SK-N-SH (cell line): ENCODE results near the gene NCF2. TPM values are rescaled to one million over a fixed set of nuclear protein-coding genes. Genes with fewer than 3 reads are reported as not detected.

Experiments
- CTCF ChIA-PET: fragments of 300-600, 350-600 bp; formaldehyde crosslinking; extraction: SDS; loops from one replicate; lab custom pipeline; 2021; lab: Yijun Ruan, JAX
- POLR2A ChIA-PET: fragments of 350-600 bp; sonication (Branson Sonifier 250); formaldehyde crosslinking; extraction: SDS; loops from one replicate; lab custom pipeline; 2020; ENCODE audit warnings: antibody characterized with exemption, inconsistent platforms; lab: Yijun Ruan, JAX
- DNase-seq: peaks from one replicate; pipeline ENCODE4 v3.0.0; 2012
- H2AFZ ChIP-seq: fragments of 200-600 bp; sonication (generic); 2 replicates; pipeline ENCODE4 v1.8.1; 2016; ENCODE audit warnings: antibody characterized with exemption, mild to moderate bottlenecking, low read depth
- H3F3A ChIP-seq: fragments of 200-600 bp; sonication (generic); replicated peaks from 2 replicates; pipeline ENCODE3; 2016; ENCODE audit warnings: antibody characterized with exemption, mild to moderate bottlenecking; ENCODE audit not compliant: insufficient read depth
- H3K27ac ChIP-seq, 2 experiments: fragments of 200-500 bp in 1 of 2; fragments of 200-600 bp in 1 of 2; sonication (Bioruptor generic) in 1 of 2; sonication (generic), shearing (Covaris generic) in 1 of 2; 2 replicates each; pipeline versions ENCODE4 v1.5.1 to v1.6.1; 2014 to 2016; ENCODE audit warnings: low read depth in 2 of 2, inconsistent platforms in 1 of 2, low read length in 1 of 2, mild to moderate bottlenecking in 1 of 2, mixed read lengths in 1 of 2
- H3K27me3 ChIP-seq: fragments of 200-600 bp; sonication (generic), shearing (Covaris generic); 2 replicates; pipeline ENCODE4 v1.6.1; 2016; ENCODE audit warnings: mixed run types; ENCODE audit not compliant: insufficient read depth
- H3K36me3 ChIP-seq, 2 experiments: fragments of 200-500 bp in 1 of 2; fragments of 200-600 bp in 1 of 2; sonication (Bioruptor generic) in 1 of 2; sonication (generic) in 1 of 2; replicated peaks in 1 of 2; 2 replicates each; pipeline versions ENCODE3 to v1.5.1; 2014 to 2016; ENCODE audit warnings: low read length in 1 of 2, mild to moderate bottlenecking in 1 of 2; ENCODE audit not compliant: insufficient read depth in 2 of 2, control insufficient read depth in 1 of 2
- H3K4me1 ChIP-seq, 2 experiments: fragments of 200-500 bp in 1 of 2; fragments of 200-600 bp in 1 of 2; sonication (Bioruptor generic) in 1 of 2; sonication (generic), shearing (Covaris generic) in 1 of 2; 2 replicates each; pipeline versions ENCODE4 v1.5.1 to v1.6.1; 2014 to 2016; ENCODE audit warnings: low read depth in 1 of 2, low read length in 1 of 2, mixed run types in 1 of 2; ENCODE audit not compliant: insufficient read depth in 2 of 2, control insufficient read depth in 1 of 2
- H3K4me2 ChIP-seq: fragments of 200-600 bp; sonication (generic), shearing (Covaris generic); 2 replicates; pipeline ENCODE4 v1.6.1; 2017; ENCODE audit warnings: mixed run types
- H3K4me3 ChIP-seq, 2 experiments: fragments of 200-500 bp in 1 of 2; fragments of 200-600 bp in 1 of 2; sonication (Bioruptor generic) in 1 of 2; sonication (generic), shearing (Covaris generic) in 1 of 2; 2 replicates each; pipeline versions ENCODE4 v1.5.1 to v1.8.1; 2014 to 2016; ENCODE audit warnings: low read depth in 2 of 2, inconsistent platforms in 1 of 2, low read length in 1 of 2, mild to moderate bottlenecking in 1 of 2, mixed read lengths in 1 of 2, moderate library complexity in 1 of 2
- H3K79me2 ChIP-seq: fragments of 200-600 bp; sonication (generic); 2 replicates; pipeline ENCODE4 v1.8.1; 2017; ENCODE audit warnings: mild to moderate bottlenecking; ENCODE audit not compliant: insufficient read depth
- H3K9ac ChIP-seq: fragments of 200-600 bp; sonication (generic); 2 replicates; pipeline ENCODE4 v1.6.1; 2017; ENCODE audit warnings: mixed run types
- H3K9me2 ChIP-seq: fragments of 200-600 bp; sonication (generic); 2 replicates; pipeline ENCODE4 v1.6.1; 2017; ENCODE audit warnings: mixed run types
- H3K9me3 ChIP-seq: fragments of 200-600 bp; sonication (generic); 2 replicates; pipeline ENCODE4 v1.6.1; 2017; ENCODE audit warnings: mixed run types, mild to moderate bottlenecking, moderate library complexity
- H4K20me1 ChIP-seq: fragments of 200-600 bp; sonication (generic); 2 replicates; pipeline ENCODE4 v1.6.1; 2017; ENCODE audit warnings: mild to moderate bottlenecking, mixed run types; ENCODE audit not compliant: insufficient read depth
- ELF1 ChIP-seq: IDR thresholded peaks from 2 replicates; pipeline ENCODE4 v1.4.0; 2012
- EZH2phosphoT487 ChIP-seq: fragments of 200-600 bp; sonication (generic); IDR thresholded peaks from 2 replicates; pipeline ENCODE4 v1.6.1; 2017; ENCODE audit warnings: low read depth, mixed run types, mild to moderate bottlenecking, antibody characterized with exemption, moderate library complexity, borderline replicate concordance
- GATA2 ChIP-seq: sonication (generic); formaldehyde crosslinking; IDR thresholded peaks from 2 replicates; pipeline ENCODE4 v1.5.0; 2020; ENCODE audit warnings: mild to moderate bottlenecking, missing genetic modification reagents
- IRF3 ChIP-seq: fragments of 150-350 bp; IDR thresholded peaks from 2 replicates; pipeline ENCODE4 v1.6.1; 2016; ENCODE audit warnings: mild to moderate bottlenecking, low read depth, low read length
- JUND ChIP-seq: IDR thresholded peaks from 2 replicates; pipeline ENCODE4 v1.4.0; 2012
- MEF2A ChIP-seq: IDR thresholded peaks from 2 replicates; pipeline ENCODE4 v1.4.0; 2012; ENCODE audit warnings: low read depth, borderline replicate concordance
- NFIC ChIP-seq: IDR thresholded peaks from 2 replicates; pipeline ENCODE4 v1.4.0; 2012; ENCODE audit warnings: borderline replicate concordance
- NRF1 ChIP-seq: IDR thresholded peaks from 2 replicates; pipeline ENCODE4 v1.6.1; 2012; ENCODE audit warnings: low read depth, mild to moderate bottlenecking, low read length
- SMC3 ChIP-seq: IDR thresholded peaks from 2 replicates; pipeline ENCODE4 v1.6.1; 2012; ENCODE audit warnings: low read depth, low read length, improper control_type of control experiment
- TEAD4 ChIP-seq: IDR thresholded peaks from 2 replicates; pipeline ENCODE4 v1.4.0; 2012; ENCODE audit warnings: mild to moderate bottlenecking, borderline replicate concordance; ENCODE audit not compliant: insufficient read depth
- YY1 ChIP-seq: IDR thresholded peaks from 2 replicates; pipeline ENCODE4 v1.4.0; 2012; ENCODE audit warnings: low read depth, mild to moderate bottlenecking
- WGBS: methylation state at CpG from one replicate; pipeline ENCODE4 v1.1.6; 2017; ENCODE audit warnings: low lambda C conversion rate; 5-methylcytosine and 5-hydroxymethylcytosine counted together
- polyA plus RNA-seq, 3 experiments: library from polyadenylated mRNA; depleted of rRNA; stranded (reverse); fragments of >200 nt; gene quantifications; 2 replicates each; pipeline ENCODE4 v1.2.3, GENCODE V29; 2012
- TF ChIP-seq, protein P1 (sequence below): IDR thresholded peaks from 2 replicates; pipeline ENCODE4; 2012
- TF ChIP-seq, protein P2 (sequence below): IDR thresholded peaks from 2 replicates; pipeline ENCODE4 v1.4.0; 2012; ENCODE audit warnings: low read depth, borderline replicate concordance

Gene NCF2
- polyA plus RNA-seq, 1 of the 3 experiments (the other 2 are of a cell fraction) = 2.0 TPM

GRCh38 chr1:183568176-183569021 is 21.9 kb downstream of the NCF2 start (continued):
- no peak for TF ChIP-seq IRF3
- no peak for TF ChIP-seq EZH2phosphoT487
- no peak for TF ChIP-seq ELF1
- TF ChIP-seq MEF2A = no peak
- TF ChIP-seq, protein P1, sequence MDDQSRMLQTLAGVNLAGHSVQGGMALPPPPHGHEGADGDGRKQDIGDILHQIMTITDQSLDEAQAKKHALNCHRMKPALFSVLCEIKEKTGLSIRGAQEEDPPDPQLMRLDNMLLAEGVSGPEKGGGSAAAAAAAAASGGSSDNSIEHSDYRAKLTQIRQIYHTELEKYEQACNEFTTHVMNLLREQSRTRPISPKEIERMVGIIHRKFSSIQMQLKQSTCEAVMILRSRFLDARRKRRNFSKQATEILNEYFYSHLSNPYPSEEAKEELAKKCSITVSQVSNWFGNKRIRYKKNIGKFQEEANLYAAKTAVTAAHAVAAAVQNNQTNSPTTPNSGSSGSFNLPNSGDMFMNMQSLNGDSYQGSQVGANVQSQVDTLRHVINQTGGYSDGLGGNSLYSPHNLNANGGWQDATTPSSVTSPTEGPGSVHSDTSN = no peak

- Histone ChIP-seq H4K20me1 (no peaks in the 10 kb centered on the region), H3K4me3 (no peak overlapping the region), H3K27ac (no peak overlapping the region), H3K9me2 (no peaks in the 10 kb centered on the region), H3K9me3 (no peaks in the 10 kb centered on the region), H3K4me1 (peaks cover 0 to 8% of the 10 kb centered on the region in 2 experiments; a peak in 2 of 4 replicates), H3K27me3 (no peaks in the 10 kb centered on the region), H3K79me2 (no peaks in the 10 kb centered on the region), H2AFZ (no peak overlapping the region), H3K9ac (no peak overlapping the region), H3F3A (peaks cover 7% of the 10 kb centered on the region), H3K4me2 (no peak overlapping the region), H3K36me3 (no peaks in the 10 kb centered on the region)
- no peak for DNase-seq
- 87% methylated on average over 5 of the region's 5 CpGs for WGBS
- ChIA-PET POLR2A (no interaction called here), CTCF (interaction anchor here (1.5 kb wide), 1 partner anchor 285 kb away, joined by 3 read pairs; no protein-coding TSS in a partner anchor)
- TF ChIP-seq NRF1 = no peak
- TF ChIP-seq JUND = no peak
- TF ChIP-seq YY1 = no peak
- TF ChIP-seq GATA2 (CRISPR knock-in tag) = no peak
- TF ChIP-seq TEAD4 = no peak
- TF ChIP-seq NFIC = peak; percentile 54; the same call in 1 of the 2 replicates
- TF ChIP-seq SMC3 = no peak
- TF ChIP-seq, protein P2, sequence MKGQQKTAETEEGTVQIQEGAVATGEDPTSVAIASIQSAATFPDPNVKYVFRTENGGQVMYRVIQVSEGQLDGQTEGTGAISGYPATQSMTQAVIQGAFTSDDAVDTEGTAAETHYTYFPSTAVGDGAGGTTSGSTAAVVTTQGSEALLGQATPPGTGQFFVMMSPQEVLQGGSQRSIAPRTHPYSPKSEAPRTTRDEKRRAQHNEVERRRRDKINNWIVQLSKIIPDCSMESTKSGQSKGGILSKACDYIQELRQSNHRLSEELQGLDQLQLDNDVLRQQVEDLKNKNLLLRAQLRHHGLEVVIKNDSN = peak; percentile 54; the same call in 1 of the 2 replicates
Measured at GRCh38 chr1:183567584-183567983, 22.7 kb downstream of the NCF2 start.
